Keratinocyte (primary cell): ENCODE measurements around the gene HECTD4. TPM values are rescaled to one million over a fixed set of nuclear protein-coding genes. Genes with fewer than 3 reads are reported as not detected.

ENCODE experiments used
- DNase-seq: peaks from one replicate; pipeline ENCODE4 v3.0.0-alpha.2; 2011; ENCODE audit warnings: low read depth, missing footprints, low spot score
- FAIRE-seq: peaks from 2 replicates; lab custom pipeline; 2011; peaks lifted over from hg19 to GRCh38; lab: Jason Lieb, UNC
- H2AFZ ChIP-seq: 2 replicates; pipeline ENCODE4 v1.6.0; 2012; ENCODE audit warnings: low read length, control low read depth, inconsistent platforms; ENCODE audit not compliant: control insufficient read depth
- H3K27ac ChIP-seq: 2 replicates; pipeline ENCODE4 v1.5.1; 2011; ENCODE audit warnings: low read length; ENCODE audit not compliant: control insufficient read depth, insufficient read depth
- H3K27me3 ChIP-seq: 3 replicates; pipeline ENCODE4 v1.6.0; 2011; ENCODE audit warnings: low read length; ENCODE audit not compliant: control insufficient read depth, insufficient read depth; ENCODE audit errors: extremely low read depth
- H3K36me3 ChIP-seq, 2 experiments: 2 replicates in 1 of 2; 3 replicates in 1 of 2; pipeline ENCODE4 v1.5.1; 2011; ENCODE audit warnings: low read length in 2 of 2, mild to moderate bottlenecking in 1 of 2; ENCODE audit not compliant: control insufficient read depth in 2 of 2, insufficient read depth in 2 of 2; ENCODE audit errors: extremely low read depth in 1 of 2
- H3K4me1 ChIP-seq: 3 replicates; pipeline ENCODE4 v1.5.1; 2011; ENCODE audit warnings: low read length; ENCODE audit not compliant: control insufficient read depth, insufficient read depth; ENCODE audit errors: extremely low read depth
- H3K4me2 ChIP-seq: 3 replicates; pipeline ENCODE4 v1.6.0; 2011; ENCODE audit warnings: low read depth, low read length; ENCODE audit not compliant: control insufficient read depth, insufficient read depth; ENCODE audit errors: extremely low read depth
- H3K4me3 ChIP-seq, 3 experiments: fragments of 200-600 bp in 1 of 3; sonication (generic) in 1 of 3; 2 replicates in 2 of 3; 3 replicates in 1 of 3; pipeline ENCODE4 v1.5.1; 2011 to 2016; ENCODE audit warnings: low read length in 3 of 3, mild to moderate bottlenecking in 3 of 3, control low read depth in 2 of 3, inconsistent platforms in 1 of 3, low read depth in 1 of 3, mixed read lengths in 1 of 3, mixed run types in 1 of 3, moderate library complexity in 1 of 3; ENCODE audit not compliant: control insufficient read depth in 2 of 3, insufficient read depth in 2 of 3; ENCODE audit errors: extremely low read depth in 1 of 3
- H3K79me2 ChIP-seq: 2 replicates; pipeline ENCODE4 v1.6.0; 2012; ENCODE audit warnings: low read length; ENCODE audit not compliant: control insufficient read depth, insufficient read depth
- H3K9ac ChIP-seq: 3 replicates; pipeline ENCODE4 v1.6.0; 2011; ENCODE audit warnings: low read length; ENCODE audit not compliant: control insufficient read depth, insufficient read depth; ENCODE audit errors: extremely low read depth
- H3K9me1 ChIP-seq: 3 replicates; pipeline ENCODE4 v1.6.0; 2011; ENCODE audit warnings: low read length; ENCODE audit not compliant: control insufficient read depth, insufficient read depth; ENCODE audit errors: extremely low read depth
- H3K9me3 ChIP-seq: 2 replicates; pipeline ENCODE4 v1.5.1; 2012; ENCODE audit warnings: low read depth, low read length; ENCODE audit not compliant: control insufficient read depth
- H4K20me1 ChIP-seq: 3 replicates; pipeline ENCODE4 v1.6.0; 2011; ENCODE audit warnings: low read length; ENCODE audit not compliant: control insufficient read depth, insufficient read depth; ENCODE audit errors: extremely low read depth
- CTCF ChIP-seq, 3 experiments: IDR thresholded peaks in 1 of 3; conservative IDR thresholded peaks in 1 of 3; optimal IDR thresholded peaks in 1 of 3; 2 replicates in 2 of 3; 3 replicates in 1 of 3; pipeline versions ENCODE3 to v1.5.1; 2011; ENCODE audit warnings: low read length in 3 of 3, mild to moderate bottlenecking in 3 of 3, moderate library complexity in 2 of 3, control low read depth in 1 of 3, inconsistent platforms in 1 of 3; ENCODE audit not compliant: insufficient read depth in 2 of 3; ENCODE audit errors: extremely low read depth in 1 of 3
- EZH2 ChIP-seq: IDR thresholded peaks from one replicate; pipeline ENCODE4 v1.6.1; 2012; ENCODE audit warnings: inconsistent platforms, mild to moderate bottlenecking, low read length, moderate library complexity
- dilution Hi-C: fragments of 300-500 bp; cut with MboI; formaldehyde crosslinking; loops from one replicate; pipeline ENCODE4 v1.7.0; 2020; ENCODE audit warnings: low sequenced_read_pairs; ENCODE audit not compliant: extremely low pct_ligation_motif_present
- polyA plus RNA-seq, 5 experiments: library from polyadenylated mRNA; depleted of rRNA in 3 of 5; stranded (reverse) in 3 of 5; stranded (forward) in 1 of 5; unstranded in 1 of 5; fragments of >200 nt; gene quantifications; 1 replicate in 1 of 5; 2 replicates in 3 of 5; 3 replicates in 1 of 5; pipeline versions ENCODE4 v1.2.1 to v1.2.3, GENCODE V29; 2011 to 2012; ENCODE audit warnings: missing spikeins in 2 of 5, low read depth in 1 of 5, low replicate concordance in 1 of 5

Gene HECTD4
- polyA plus RNA-seq, 1 donor (not counting 4 experiments of a cell fraction or from before 2014, with no cell fraction given) = 7.5 TPM

DNA sequence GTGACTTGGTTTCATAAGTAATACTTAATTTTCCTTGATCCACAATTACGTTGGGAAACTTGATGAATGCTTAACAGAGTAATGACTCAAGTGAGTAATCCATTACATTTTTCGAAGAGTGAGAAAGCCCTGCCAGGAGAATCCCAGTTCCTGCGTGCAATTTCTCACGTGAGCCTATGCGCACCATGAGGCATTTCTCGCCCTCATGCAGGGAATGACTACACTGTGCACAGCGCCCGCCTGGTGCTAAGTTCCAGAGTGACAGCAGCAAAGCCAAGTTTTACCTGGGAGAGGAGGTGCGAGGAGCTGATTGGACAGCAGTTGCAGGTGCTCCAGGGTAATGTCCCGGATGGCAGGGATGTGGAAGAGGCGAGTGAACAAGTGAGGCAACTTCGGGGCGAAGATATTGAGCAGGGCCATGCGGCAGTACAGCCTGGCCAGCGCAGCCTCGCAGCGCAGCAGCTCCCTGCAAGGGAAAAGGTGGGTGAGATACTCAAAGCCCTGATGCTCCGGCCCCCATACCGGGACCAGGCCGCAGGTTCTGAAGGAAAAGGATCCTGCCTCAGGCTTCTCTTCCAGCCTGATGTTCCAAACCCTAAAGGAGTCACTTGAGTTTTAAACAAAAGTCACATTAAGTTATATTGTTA lies 187.5 kb downstream of the HECTD4 start:
- Histone ChIP-seq H3K27ac (no peak overlapping the region), H3K9me3 (no peaks in the 10 kb centered on the region), H3K9me1 (no peaks in the 10 kb centered on the region), H3K4me3 (no peak overlapping the region), H3K4me2 (no peak overlapping the region), H3K4me1 (peaks cover 24% of the 10 kb centered on the region), H3K36me3 (peaks cover 8 to 14% of the 10 kb centered on the region in 2 experiments), H3K9ac (no peak overlapping the region), H3K79me2 (no peaks in the 10 kb centered on the region), H2AFZ (no peak overlapping the region), H4K20me1 (no peaks in the 10 kb centered on the region), H3K27me3 (no peaks in the 10 kb centered on the region)
- DNase-seq (no peak), FAIRE-seq (no peak)
- dilution Hi-C loops = no loop called here
- TF ChIP-seq CTCF (optimal IDR thresholded peaks at IDR 0.05 in 1 of 3, IDR thresholded peaks at IDR 0.05 in 1 of 3, conservative IDR thresholded peaks at IDR 0.05 in 1 of 3; ENCODE audit: extremely low read depth in 1 of 3, insufficient read depth in 2 of 3, low read length in 3 of 3) = no peak
- no peak for TF ChIP-seq EZH2

- dilution Hi-C loops = no loop called here
- no peaks in the 10 kb centered on the region for H3K9me1 ChIP-seq
- H2AFZ ChIP-seq = no peak overlapping the region
- no peaks in the 10 kb centered on the region for H3K27me3 ChIP-seq
- H3K36me3 ChIP-seq = peaks cover 11 to 14% of the 10 kb centered on the region in 2 experiments
- no peak overlapping the region for H3K4me2 ChIP-seq
- H3K9me3 ChIP-seq = no peaks in the 10 kb centered on the region
- no peaks in the 10 kb centered on the region for H4K20me1 ChIP-seq
- no peak overlapping the region for H3K9ac ChIP-seq
- no peaks in the 10 kb centered on the region for H3K79me2 ChIP-seq
- no peak for FAIRE-seq
- peaks cover 24% of the 10 kb centered on the region for H3K4me1 ChIP-seq
- H3K4me3 ChIP-seq = no peak overlapping the region
- TF ChIP-seq EZH2 (no peak), CTCF (optimal IDR thresholded peaks at IDR 0.05 in 1 of 3, IDR thresholded peaks at IDR 0.05 in 1 of 3, conservative IDR thresholded peaks at IDR 0.05 in 1 of 3; ENCODE audit: extremely low read depth in 1 of 3, insufficient read depth in 2 of 3, low read length in 3 of 3) (no peak)
- no peak for DNase-seq
- no peak overlapping the region for H3K27ac ChIP-seq
Observed at GRCh38 chr12:112192475-112192874, 189.8 kb downstream of the HECTD4 start.
